ENCODE results near the gene RBBP8. TPM values are rescaled to one million over a fixed set of nuclear protein-coding genes. Genes with fewer than 3 reads are reported as not detected.

Gene RBBP8
- total and polyA plus RNA-seq, 10 of the 15 experiments (the other 5 are each of a cell fraction or from before 2014, with no cell fraction given), result 46.2 to 82.3 (median 68.7) TPM

- FAIRE-seq (no peak), DNase-seq (ENCODE audit: low read depth, low spot score) (no peak), ATAC-seq (no peak)
- intact Hi-C loops (cut with micrococcal nuclease; ENCODE audit: unreplicated experiment) (loop anchor here (5.0 to 10.0 kb wide), 4 partner anchors 199 to 569 kb away; partner anchors contain the start of genes CABLES1 and RMC1), in situ Hi-C loops (cut with MboI) (loop anchor here (25.0 kb wide), 1 partner anchor 1823 kb away; the partner anchor contains the start of gene ROCK1)
- Histone ChIP-seq H3K9me3 (replicated peaks; ENCODE audit: control insufficient read depth, insufficient read depth, low read length) (no peaks in the 10 kb centered on the region), H3K27me3 (replicated peaks in 1 of 2; ENCODE audit: control insufficient read depth in 2 of 2, insufficient read depth in 2 of 2, low read length in 1 of 2) (no peaks in the 10 kb centered on the region), H3K4me3 (peak overlapping the region; percentile 49), H3K27ac (ENCODE audit: control insufficient read depth, insufficient read depth) (no peak overlapping the region), H3K9ac (ENCODE audit: control insufficient read depth, insufficient read depth, low read length) (no peak overlapping the region), H3K36me3 (ENCODE audit: control insufficient read depth in 2 of 2, insufficient read depth in 2 of 2, low read length in 1 of 2) (peaks cover 0 to 3% of the 10 kb centered on the region in 2 experiments; a peak in 1 of 4 replicates), H3K4me2 (ENCODE audit: control insufficient read depth, insufficient read depth) (peak overlapping the region; percentile 64), H4K20me1 (ENCODE audit: control insufficient read depth, insufficient read depth) (no peaks in the 10 kb centered on the region), H2AFZ (ENCODE audit: control insufficient read depth, low read depth, low read length) (peak overlapping the region; percentile 31; the same call in 1 of the 2 replicates), H3K4me1 (ENCODE audit: control insufficient read depth, insufficient read depth, low read length) (no peaks in the 10 kb centered on the region), H3K79me2 (ENCODE audit: control insufficient read depth, insufficient read depth, low read length) (peaks cover 28% of the 10 kb centered on the region)
- ChIA-PET SMC1A (ENCODE audit: uncharacterized antibody, unreplicated experiment) (interaction anchor here (0.6 to 4.1 kb wide), 13 partner anchors 8 to 487 kb away, joined by 3 to 25 read pairs (median 4); no protein-coding TSS in a partner anchor), RAD21 (ENCODE audit: unreplicated experiment) (interaction anchor here (0.6 to 1.7 kb wide), 6 partner anchors 42 to 199 kb away, joined by 3 to 9 read pairs (median 5); no protein-coding TSS in a partner anchor), POLR2A (interaction anchor here (0.9 kb wide), 1 partner anchor 36 kb away, joined by 5 read pairs; no protein-coding TSS in a partner anchor), CTCF (interaction anchor here (0.6 to 2.6 kb wide), 10 partner anchors 11 to 687 kb away, joined by 3 to 13 read pairs (median 4); no protein-coding TSS in a partner anchor)
- WGBS (ENCODE audit: insufficient coverage, insufficient replicate concordance, low lambda C conversion rate, missing lambda C conversion rate), result 0% methylated on average over 1 of the region's 1 CpG
- no TSS peak for BruUV-seq (replicated peaks)
- no peak for TF ChIP-seq ELK1 (IDR thresholded peaks at IDR 0.05; ENCODE audit: low read depth, low read length)
- no peak for TF ChIP-seq NBN (IDR thresholded peaks at IDR 0.05)
- no peak for TF ChIP-seq PKNOX1 (IDR thresholded peaks at IDR 0.05)
- no peak for TF ChIP-seq BMI1 (IDR thresholded peaks at IDR 0.05; ENCODE audit: borderline replicate concordance)
- TF ChIP-seq NFYB (IDR thresholded peaks at IDR 0.05; ENCODE audit: insufficient read depth, low read depth, low read length), result no peak
- TF ChIP-seq CBX5 (IDR thresholded peaks at IDR 0.05; ENCODE audit: low read depth), result no peak
- no peak for TF ChIP-seq POLR2A (IDR thresholded peaks at IDR 0.05; ENCODE audit: low read depth, low read length)
- TF ChIP-seq ZNF592 (IDR thresholded peaks at IDR 0.05), result no peak
- TF ChIP-seq E2F8 (IDR thresholded peaks at IDR 0.05; ENCODE audit: low read depth, partially characterized antibody), result no peak
- TF ChIP-seq CTCF (IDR thresholded peaks at IDR 0.05 in 2 of 3, conservative IDR thresholded peaks at IDR 0.05 in 1 of 3; ENCODE audit: control insufficient read depth in 2 of 3, extremely low read depth in 1 of 3, insufficient read depth in 1 of 3, low read depth in 3 of 3, low read length in 3 of 3), result no peak
These were observed 2.3 kb downstream of the RBBP8 start for GRCh38 chr18:22935431-22935830.
